ENCODE results near the gene BTNL3. TPM values are rescaled to one million over a fixed set of nuclear protein-coding genes. Genes with fewer than 3 reads are reported as not detected.

Gene BTNL3
- total RNA-seq, 1 experiment from 2014 or later = not detected

GRCh38 chr5:180975338-180975737 is 13.3 kb upstream of the BTNL3 start:
- no TSS peak for BruUV-seq (replicated peaks)
- no peaks in the 10 kb centered on the region for H3K27me3 Mint-ChIP-seq (ENCODE audit: unreplicated experiment)
- TF ChIP-seq, protein P1, sequence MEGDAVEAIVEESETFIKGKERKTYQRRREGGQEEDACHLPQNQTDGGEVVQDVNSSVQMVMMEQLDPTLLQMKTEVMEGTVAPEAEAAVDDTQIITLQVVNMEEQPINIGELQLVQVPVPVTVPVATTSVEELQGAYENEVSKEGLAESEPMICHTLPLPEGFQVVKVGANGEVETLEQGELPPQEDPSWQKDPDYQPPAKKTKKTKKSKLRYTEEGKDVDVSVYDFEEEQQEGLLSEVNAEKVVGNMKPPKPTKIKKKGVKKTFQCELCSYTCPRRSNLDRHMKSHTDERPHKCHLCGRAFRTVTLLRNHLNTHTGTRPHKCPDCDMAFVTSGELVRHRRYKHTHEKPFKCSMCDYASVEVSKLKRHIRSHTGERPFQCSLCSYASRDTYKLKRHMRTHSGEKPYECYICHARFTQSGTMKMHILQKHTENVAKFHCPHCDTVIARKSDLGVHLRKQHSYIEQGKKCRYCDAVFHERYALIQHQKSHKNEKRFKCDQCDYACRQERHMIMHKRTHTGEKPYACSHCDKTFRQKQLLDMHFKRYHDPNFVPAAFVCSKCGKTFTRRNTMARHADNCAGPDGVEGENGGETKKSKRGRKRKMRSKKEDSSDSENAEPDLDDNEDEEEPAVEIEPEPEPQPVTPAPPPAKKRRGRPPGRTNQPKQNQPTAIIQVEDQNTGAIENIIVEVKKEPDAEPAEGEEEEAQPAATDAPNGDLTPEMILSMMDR (IDR thresholded peaks at IDR 0.05; ENCODE audit: unreplicated experiment) = no peak
- H3K9me3 Mint-ChIP-seq (ENCODE audit: low read depth, unreplicated experiment) = peaks cover 8% of the 10 kb centered on the region
- H3K4me3 Mint-ChIP-seq (ENCODE audit: low read depth, unreplicated experiment) = no peak overlapping the region
- H3K27ac Mint-ChIP-seq (ENCODE audit: unreplicated experiment) = no peak overlapping the region
- H3K4me1 Mint-ChIP-seq (ENCODE audit: low read depth, unreplicated experiment) = peaks cover 28% of the 10 kb centered on the region
- no peak for DNase-seq
- intact Hi-C loops (cut with micrococcal nuclease; ENCODE audit: unreplicated experiment) = no loop called here
- no peaks in the 10 kb centered on the region for H3K36me3 Mint-ChIP-seq (ENCODE audit: insufficient read depth, unreplicated experiment)
- CTCF ChIA-PET = no interaction called here

GRCh38 chr5:180976518-180976917 is 12.1 kb upstream of the BTNL3 start:
- BruUV-seq (replicated peaks) = no TSS peak
- CTCF ChIA-PET = interaction anchor here (0.6 to 1.0 kb wide), 3 partner anchors 13 to 110 kb away, joined by 3 to 5 read pairs (median 4); partner anchors contain the start of gene BTNL3
- no peaks in the 10 kb centered on the region for H3K27me3 Mint-ChIP-seq (ENCODE audit: unreplicated experiment)
- H3K36me3 Mint-ChIP-seq (ENCODE audit: insufficient read depth, unreplicated experiment) = no peaks in the 10 kb centered on the region
- H3K27ac Mint-ChIP-seq (ENCODE audit: unreplicated experiment) = peak overlapping the region; percentile 65
- intact Hi-C loops (cut with micrococcal nuclease; ENCODE audit: unreplicated experiment) = loop anchor here (2.0 kb wide), 1 partner anchor 108 kb away; no protein-coding TSS in a partner anchor
- peaks cover 2% of the 10 kb centered on the region for H3K9me3 Mint-ChIP-seq (ENCODE audit: low read depth, unreplicated experiment)
- H3K4me1 Mint-ChIP-seq (ENCODE audit: low read depth, unreplicated experiment) = peaks cover 28% of the 10 kb centered on the region
- peak overlapping the region; percentile 46 for H3K4me3 Mint-ChIP-seq (ENCODE audit: low read depth, unreplicated experiment)
- TF ChIP-seq, protein P1 (IDR thresholded peaks at IDR 0.05; ENCODE audit: unreplicated experiment) = no peak
- DNase-seq = peak; percentile 73

DNA sequence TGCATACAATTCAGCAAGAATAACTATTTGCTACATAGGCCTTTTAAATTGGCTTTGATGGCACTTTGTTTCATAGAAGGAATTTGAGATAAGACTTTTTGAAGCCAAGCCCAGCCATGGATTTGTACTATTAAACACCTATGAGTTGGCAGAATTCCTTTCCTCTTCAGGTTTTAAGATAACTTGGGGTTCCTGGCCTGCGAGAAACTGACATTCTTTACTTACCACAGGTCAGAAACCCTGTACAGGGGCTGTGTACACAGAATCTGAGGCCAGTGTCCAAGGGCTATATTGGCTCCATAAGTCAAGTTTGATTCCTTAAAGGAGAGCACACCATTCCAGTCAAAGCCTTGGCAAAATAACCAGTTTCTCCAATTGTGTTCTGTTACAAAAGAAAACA is 10.8 kb upstream of the BTNL3 start:
- H3K4me3 Mint-ChIP-seq (ENCODE audit: low read depth, unreplicated experiment) = no peak overlapping the region
- BruUV-seq (replicated peaks) = no TSS peak
- TF ChIP-seq, protein P1 (IDR thresholded peaks at IDR 0.05; ENCODE audit: unreplicated experiment) = no peak
- no peaks in the 10 kb centered on the region for H3K27me3 Mint-ChIP-seq (ENCODE audit: unreplicated experiment)
- H3K27ac Mint-ChIP-seq (ENCODE audit: unreplicated experiment) = no peak overlapping the region
- peak; percentile 15 for DNase-seq
- CTCF ChIA-PET = no interaction called here
- intact Hi-C loops (cut with micrococcal nuclease; ENCODE audit: unreplicated experiment) = loop anchor here (2.0 kb wide), 1 partner anchor 109 kb away; no protein-coding TSS in a partner anchor
- H3K36me3 Mint-ChIP-seq (ENCODE audit: insufficient read depth, unreplicated experiment) = no peaks in the 10 kb centered on the region
- H3K9me3 Mint-ChIP-seq (ENCODE audit: low read depth, unreplicated experiment) = no peaks in the 10 kb centered on the region
- H3K4me1 Mint-ChIP-seq (ENCODE audit: low read depth, unreplicated experiment) = peaks cover 28% of the 10 kb centered on the region

DNA sequence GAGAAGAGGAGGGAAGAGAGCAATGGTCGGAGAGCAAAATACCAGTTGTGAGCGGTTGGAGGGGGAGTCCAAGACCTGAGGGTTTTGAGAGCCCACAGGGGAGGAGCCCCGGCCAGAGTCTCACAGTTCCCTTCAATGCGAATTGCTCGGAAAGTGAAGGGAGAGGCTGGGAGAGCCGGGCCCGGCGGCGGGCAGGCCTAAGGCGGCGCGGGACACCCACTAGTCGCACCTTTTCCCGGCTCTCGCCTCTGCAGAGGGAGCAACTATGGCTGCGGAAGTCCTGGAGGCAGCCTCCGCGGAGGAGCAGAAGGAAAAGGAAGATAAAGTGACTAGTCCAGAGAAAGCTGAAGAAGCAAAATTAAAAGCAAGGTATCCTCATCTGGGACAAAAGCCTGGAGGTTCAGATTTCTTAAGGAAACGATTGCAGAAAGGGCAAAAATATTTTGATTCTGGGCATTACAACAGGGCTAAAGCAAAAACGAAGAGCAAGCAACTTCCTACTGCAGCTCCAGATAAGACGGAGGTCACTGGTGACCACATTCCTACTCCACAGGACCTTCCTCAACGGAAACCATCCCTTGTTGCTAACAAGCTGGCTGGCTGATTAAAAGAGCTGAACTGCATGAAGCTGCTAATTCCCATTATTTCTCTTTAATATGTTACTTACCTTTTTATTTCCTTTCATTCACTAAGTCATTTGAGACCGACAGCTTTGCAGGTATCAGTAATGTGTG is 6.5 kb upstream of the BTNL3 start:
- peaks cover 3% of the 10 kb centered on the region for H3K9me3 Mint-ChIP-seq (ENCODE audit: low read depth, unreplicated experiment)
- peaks cover 5% of the 10 kb centered on the region for H3K4me1 Mint-ChIP-seq (ENCODE audit: low read depth, unreplicated experiment)
- CTCF ChIA-PET = no interaction called here
- intact Hi-C loops (cut with micrococcal nuclease; ENCODE audit: unreplicated experiment) = no loop called here
- DNase-seq = no peak
- H3K27ac Mint-ChIP-seq (ENCODE audit: unreplicated experiment) = no peak overlapping the region
- BruUV-seq (replicated peaks) = no TSS peak
- TF ChIP-seq, protein P1 (IDR thresholded peaks at IDR 0.05; ENCODE audit: unreplicated experiment) = no peak
- no peaks in the 10 kb centered on the region for H3K27me3 Mint-ChIP-seq (ENCODE audit: unreplicated experiment)
- no peaks in the 10 kb centered on the region for H3K36me3 Mint-ChIP-seq (ENCODE audit: insufficient read depth, unreplicated experiment)
- no peak overlapping the region for H3K4me3 Mint-ChIP-seq (ENCODE audit: low read depth, unreplicated experiment)
